Measurements from ENCODE around the gene IFITM5. TPM values are rescaled to one million over a fixed set of nuclear protein-coding genes. Genes with fewer than 3 reads are reported as not detected.

IFITM5 gene
- total RNA-seq, 4 donors from 2014 or later: not detected

GRCh38 chr11:253160-253885 lies 46.0 kb downstream of the IFITM5 start:
- H3K27me3 ChIP-seq: no peaks in the 10 kb centered on the region
- TF ChIP-seq CTCF (IDR thresholded peaks at IDR 0.05): no peak
- no peak for TF ChIP-seq POLR2A (IDR thresholded peaks at IDR 0.05)
- no peak overlapping the region for H3K4me3 ChIP-seq
- no peaks in the 10 kb centered on the region for H3K4me1 ChIP-seq
- peaks cover 14 to 57% (median 32%) of the 10 kb centered on the region in 3 donors for H3K36me3 ChIP-seq
- 72 to 73% methylated on average over 10 to 11 of the region's 13 CpGs for WGBS, 2 donors
- intact Hi-C loops (cut with DNase I): no loop called here
- no peak overlapping the region for H3K27ac ChIP-seq
- DNase-seq: no peak
- H3K9me3 ChIP-seq: no peaks in the 10 kb centered on the region

GRCh38 chr11:252666-253065 lies 46.7 kb downstream of the IFITM5 start:
- Histone ChIP-seq H3K27me3 (no peaks in the 10 kb centered on the region), H3K9me3 (no peaks in the 10 kb centered on the region), H3K27ac (no peak overlapping the region), H3K36me3 (peaks cover 14 to 64% (median 36%) of the 10 kb centered on the region in 3 donors), H3K4me1 (no peaks in the 10 kb centered on the region), H3K4me3 (no peak overlapping the region)
- intact Hi-C loops (cut with DNase I): no loop called here
- DNase-seq: no peak
- TF ChIP-seq CTCF (IDR thresholded peaks at IDR 0.05): no peak
- TF ChIP-seq POLR2A (IDR thresholded peaks at IDR 0.05): no peak
- WGBS, 2 donors: 80 to 83% methylated on average over 6 to 8 of the region's 8 CpGs

- 78 to 79% methylated on average over 6 to 10 of the region's 10 CpGs for WGBS, 2 donors
- H3K27ac ChIP-seq: no peak overlapping the region
- no peaks in the 10 kb centered on the region for H3K27me3 ChIP-seq
- H3K4me1 ChIP-seq: no peaks in the 10 kb centered on the region
- TF ChIP-seq CTCF (IDR thresholded peaks at IDR 0.05): no peak
- no peak for TF ChIP-seq POLR2A (IDR thresholded peaks at IDR 0.05)
- H3K9me3 ChIP-seq: no peaks in the 10 kb centered on the region
- no peak for DNase-seq
- peaks cover 14 to 75% (median 41%) of the 10 kb centered on the region in 3 donors for H3K36me3 ChIP-seq
- H3K4me3 ChIP-seq: no peak overlapping the region
- intact Hi-C loops (cut with DNase I): no loop called here
Measured at GRCh38 chr11:251550-251949, 47.8 kb downstream of the IFITM5 start.

GRCh38 chr11:250740-251299 lies 48.5 kb downstream of the IFITM5 start:
- no peak overlapping the region for H3K27ac ChIP-seq
- no peaks in the 10 kb centered on the region for H3K27me3 ChIP-seq
- intact Hi-C loops (cut with DNase I): no loop called here
- DNase-seq: no peak
- H3K4me3 ChIP-seq: no peak overlapping the region
- TF ChIP-seq POLR2A (IDR thresholded peaks at IDR 0.05) (no peak), CTCF (IDR thresholded peaks at IDR 0.05) (peak; percentile 40 to 67 (median 54))
- H3K36me3 ChIP-seq: peaks cover 16 to 82% (median 48%) of the 10 kb centered on the region in 3 donors
- H3K4me1 ChIP-seq: no peaks in the 10 kb centered on the region
- 76 to 78% methylated on average over 10 of the region's 10 CpGs for WGBS, 2 donors
- no peaks in the 10 kb centered on the region for H3K9me3 ChIP-seq

- Histone ChIP-seq H3K27ac (no peak overlapping the region), H3K36me3 (peaks cover 19 to 88% (median 51%) of the 10 kb centered on the region in 3 donors), H3K4me1 (no peaks in the 10 kb centered on the region), H3K9me3 (no peaks in the 10 kb centered on the region), H3K4me3 (no peak overlapping the region), H3K27me3 (no peaks in the 10 kb centered on the region)
- intact Hi-C loops (cut with DNase I): no loop called here
- no peak for DNase-seq
- 89 to 99% methylated on average over 5 of the region's 5 CpGs for WGBS, 2 donors
- TF ChIP-seq CTCF (IDR thresholded peaks at IDR 0.05) (no peak), POLR2A (IDR thresholded peaks at IDR 0.05) (no peak)
Measured at GRCh38 chr11:250274-250673, 49.1 kb downstream of the IFITM5 start.
